ENCODE data around the gene ARSH. TPM values are rescaled to one million over a fixed set of nuclear protein-coding genes. Genes with fewer than 3 reads are reported as not detected.
A peak's percentile ranks its signal among the peaks of the same experiment; 100 is the strongest.

The ARSH gene
- total RNA-seq, 4 donors from 2014 or later, result not detected

GRCh38 chrX:2965965-2966364 is 40.4 kb upstream of the ARSH start:
- WGBS, 2 donors, result 83 to 85% methylated on average over 6 of the region's 6 CpGs
- Histone ChIP-seq H3K4me3 (no peak overlapping the region), H3K27ac (no peak overlapping the region), H3K36me3 (no peaks in the 10 kb centered on the region), H3K9me3 (no peaks in the 10 kb centered on the region), H3K27me3 (no peaks in the 10 kb centered on the region), H3K4me1 (no peaks in the 10 kb centered on the region)
- TF ChIP-seq POLR2A (IDR thresholded peaks at IDR 0.05) (no peak), EP300 (IDR thresholded peaks at IDR 0.05) (no peak)
- TF ChIP-seq, protein P1, sequence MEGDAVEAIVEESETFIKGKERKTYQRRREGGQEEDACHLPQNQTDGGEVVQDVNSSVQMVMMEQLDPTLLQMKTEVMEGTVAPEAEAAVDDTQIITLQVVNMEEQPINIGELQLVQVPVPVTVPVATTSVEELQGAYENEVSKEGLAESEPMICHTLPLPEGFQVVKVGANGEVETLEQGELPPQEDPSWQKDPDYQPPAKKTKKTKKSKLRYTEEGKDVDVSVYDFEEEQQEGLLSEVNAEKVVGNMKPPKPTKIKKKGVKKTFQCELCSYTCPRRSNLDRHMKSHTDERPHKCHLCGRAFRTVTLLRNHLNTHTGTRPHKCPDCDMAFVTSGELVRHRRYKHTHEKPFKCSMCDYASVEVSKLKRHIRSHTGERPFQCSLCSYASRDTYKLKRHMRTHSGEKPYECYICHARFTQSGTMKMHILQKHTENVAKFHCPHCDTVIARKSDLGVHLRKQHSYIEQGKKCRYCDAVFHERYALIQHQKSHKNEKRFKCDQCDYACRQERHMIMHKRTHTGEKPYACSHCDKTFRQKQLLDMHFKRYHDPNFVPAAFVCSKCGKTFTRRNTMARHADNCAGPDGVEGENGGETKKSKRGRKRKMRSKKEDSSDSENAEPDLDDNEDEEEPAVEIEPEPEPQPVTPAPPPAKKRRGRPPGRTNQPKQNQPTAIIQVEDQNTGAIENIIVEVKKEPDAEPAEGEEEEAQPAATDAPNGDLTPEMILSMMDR (IDR thresholded peaks at IDR 0.05), result no peak
- DNase-seq (ENCODE audit: low spot score in 2 of 2), result no peak

- no peak for DNase-seq (ENCODE audit: low spot score in 2 of 2)
- 55 to 64% methylated on average over 3 of the region's 3 CpGs for WGBS, 2 donors
Measured at GRCh38 chrX:2967012-2967411, 39.3 kb upstream of the ARSH start.

DNA sequence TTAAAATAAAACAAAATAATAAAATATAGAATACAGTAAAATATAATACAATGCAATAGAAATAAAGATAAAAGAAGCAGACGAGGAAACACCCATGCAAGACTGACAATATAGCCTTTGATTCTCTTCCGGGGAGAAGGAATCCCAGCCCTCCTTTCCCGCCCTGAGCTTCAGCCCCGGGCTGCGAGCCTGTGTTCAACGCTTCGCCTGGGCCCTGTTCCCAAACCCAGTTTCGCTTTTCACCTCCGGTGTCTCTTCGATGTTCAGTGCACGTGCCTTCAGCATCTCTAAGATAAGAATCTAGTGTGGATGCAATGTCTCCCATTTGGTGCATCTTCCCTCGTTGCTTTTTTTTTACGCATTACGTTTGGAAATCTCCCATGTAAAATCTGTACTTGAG is 38.8 kb upstream of the ARSH start:
- WGBS, 2 donors, result 24 to 45% methylated on average over 14 of the region's 14 CpGs
- Histone ChIP-seq H3K27me3 (no peaks in the 10 kb centered on the region), H3K36me3 (no peaks in the 10 kb centered on the region), H3K27ac (peak overlapping the region in 1 of 4 donors; percentile 52), H3K4me1 (no peaks in the 10 kb centered on the region), H3K9me3 (no peaks in the 10 kb centered on the region), H3K4me3 (peak overlapping the region in 3 of 4 donors; percentile 19 to 42 (median 33))
- no peak for DNase-seq (ENCODE audit: low spot score in 2 of 2)
- TF ChIP-seq POLR2A (IDR thresholded peaks at IDR 0.05), result no peak
- TF ChIP-seq EP300 (IDR thresholded peaks at IDR 0.05), result no peak
- TF ChIP-seq, protein P1 (IDR thresholded peaks at IDR 0.05), result no peak

More at GRCh38 chrX:2967012-2967411, 39.3 kb upstream of the ARSH start:
- Histone ChIP-seq H3K27ac (no peak overlapping the region), H3K27me3 (no peaks in the 10 kb centered on the region), H3K9me3 (no peaks in the 10 kb centered on the region), H3K36me3 (no peaks in the 10 kb centered on the region), H3K4me1 (no peaks in the 10 kb centered on the region), H3K4me3 (no peak overlapping the region)
- TF ChIP-seq EP300 (IDR thresholded peaks at IDR 0.05) (no peak), POLR2A (IDR thresholded peaks at IDR 0.05) (no peak)
- TF ChIP-seq, protein P1 (IDR thresholded peaks at IDR 0.05), result no peak

GRCh38 chrX:2967998-2968909 is 38.1 kb upstream of the ARSH start:
- Histone ChIP-seq H3K4me3 (peak overlapping the region in 3 of 4 donors; percentile 19 to 42 (median 33)), H3K4me1 (no peaks in the 10 kb centered on the region), H3K36me3 (no peaks in the 10 kb centered on the region), H3K27ac (peak overlapping the region in 1 of 4 donors; percentile 52), H3K9me3 (no peaks in the 10 kb centered on the region), H3K27me3 (no peaks in the 10 kb centered on the region)
- TF ChIP-seq POLR2A (IDR thresholded peaks at IDR 0.05) (no peak), EP300 (IDR thresholded peaks at IDR 0.05) (peak in 1 of 2 donors; percentile 15)
- TF ChIP-seq, protein P1 (IDR thresholded peaks at IDR 0.05), result no peak
- DNase-seq (ENCODE audit: low spot score in 2 of 2), result peak in 1 of 2 donors; percentile 17
- 22 to 29% methylated on average over 19 to 27 of the region's 27 CpGs for WGBS, 2 donors

DNA sequence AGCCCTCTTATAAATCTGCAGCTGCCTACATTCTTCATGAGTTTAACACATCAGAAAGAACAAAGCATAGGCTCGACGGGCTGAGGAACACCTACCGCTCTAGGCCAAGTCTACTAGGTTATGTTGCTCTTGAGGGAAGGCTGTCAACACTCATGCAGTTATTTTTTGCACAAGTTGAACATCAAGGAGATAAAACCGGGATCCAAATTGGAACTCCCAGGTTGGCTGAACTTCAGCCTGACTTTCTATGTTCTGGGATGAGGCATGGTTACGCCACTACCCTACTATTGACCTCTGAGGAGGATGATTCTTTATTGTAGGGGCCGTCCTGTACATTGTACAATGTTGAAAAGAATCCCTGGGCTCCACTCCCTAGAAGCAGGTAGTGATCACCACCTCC is 37.3 kb upstream of the ARSH start:
- H3K4me3 ChIP-seq, result no peak overlapping the region
- H3K27ac ChIP-seq, result no peak overlapping the region
- H3K27me3 ChIP-seq, result no peaks in the 10 kb centered on the region
- H3K9me3 ChIP-seq, result no peaks in the 10 kb centered on the region
- H3K36me3 ChIP-seq, result no peaks in the 10 kb centered on the region
- no peak for DNase-seq (ENCODE audit: low spot score in 2 of 2)
- H3K4me1 ChIP-seq, result no peaks in the 10 kb centered on the region
- TF ChIP-seq, protein P1 (IDR thresholded peaks at IDR 0.05), result no peak
- TF ChIP-seq EP300 (IDR thresholded peaks at IDR 0.05) (no peak), POLR2A (IDR thresholded peaks at IDR 0.05) (no peak)
- 50 to 61% methylated on average over 6 of the region's 6 CpGs for WGBS, 2 donors
